Naive thymus-derived CD8-positive, alpha-beta T cell (primary cell): ENCODE data around the gene PITHD1. TPM values are rescaled to one million over a fixed set of nuclear protein-coding genes. Genes with fewer than 3 reads are reported as not detected.
"Not testable (repeated sequence)": the region's sequence is repeated elsewhere in the genome, so short reads cannot be mapped to it uniquely, and the experiment has no call there.

Experiments used
- ATAC-seq, 2 donors: fragments of 150-1000 bp; cut with Tn5 transposase in 1 of 2; sonication (Bioruptor Pico), chemical (Tn5 transposase) in 1 of 2; 1 replicate in 1 of 2; 2 replicates in 1 of 2; pipeline ENCODE4 v1.10.0; 2021; ENCODE audit warnings: mild to moderate bottlenecking in 2 of 2, moderate library complexity in 2 of 2
- POLR2A ChIA-PET: fragments of 350-600 bp; sonication (Branson Sonifier 250); formaldehyde crosslinking; loops from one replicate; lab custom pipeline; 2021; ENCODE audit warnings: antibody characterized with exemption; lab: Charles Lee
- DNase-seq, 10 donors: peaks; one replicate each; pipeline versions ENCODE4 v3.0.0 to v3.0.0-alpha.2; 2020 to 2022
- H3K27ac Mint-ChIP-seq, 10 donors: one replicate each; pipeline ENCODE4 v1.8.0; 2020 to 2022; ENCODE audit warnings: mild to moderate bottlenecking in 10 of 10, mixed read lengths in 10 of 10, moderate library complexity in 4 of 10, inconsistent platforms in 1 of 10
- H3K27me3 Mint-ChIP-seq, 5 donors: one replicate each; pipeline ENCODE4 v1.8.0; 2021 to 2022; ENCODE audit warnings: mixed read lengths in 5 of 5
- H3K36me3 Mint-ChIP-seq, 3 donors: one replicate each; pipeline ENCODE4 v1.8.0; 2020 to 2022; ENCODE audit warnings: mixed read lengths in 3 of 3, mild to moderate bottlenecking in 2 of 3, inconsistent platforms in 1 of 3
- H3K4me1 Mint-ChIP-seq, 4 donors: one replicate each; pipeline ENCODE4 v1.8.0; 2021 to 2022; ENCODE audit warnings: mixed read lengths in 4 of 4
- H3K4me3 Mint-ChIP-seq, 10 donors: one replicate each; pipeline ENCODE4 v1.8.0; 2020 to 2022; ENCODE audit warnings: mild to moderate bottlenecking in 10 of 10, mixed read lengths in 10 of 10, moderate library complexity in 6 of 10, inconsistent platforms in 1 of 10
- H3K9me3 Mint-ChIP-seq, 9 donors: one replicate each; pipeline ENCODE4 v1.8.0; 2020 to 2022; ENCODE audit warnings: mixed read lengths in 9 of 9, mild to moderate bottlenecking in 3 of 9, inconsistent platforms in 1 of 9, moderate library complexity in 1 of 9
- polyA plus RNA-seq, 3 donors: library from polyadenylated mRNA; unstranded; fragments of 300-500 nt; fragmentation: Illumina TruSeq; gene quantifications; one replicate each; pipeline ENCODE4 v1.2.3, GENCODE V29; 2021
- total RNA-seq, 8 experiments: library from RNA in 2 of 8; stranded (reverse) in 2 of 8; gene quantifications; one replicate each; pipeline ENCODE4 v1.2.3 and lab custom pipeline; 2021 to 2026

PITHD1 gene
- total and polyA plus RNA-seq, 5 experiments from 2014 or later, result 68.1 to 86.6 (median 79.1) TPM

DNA sequence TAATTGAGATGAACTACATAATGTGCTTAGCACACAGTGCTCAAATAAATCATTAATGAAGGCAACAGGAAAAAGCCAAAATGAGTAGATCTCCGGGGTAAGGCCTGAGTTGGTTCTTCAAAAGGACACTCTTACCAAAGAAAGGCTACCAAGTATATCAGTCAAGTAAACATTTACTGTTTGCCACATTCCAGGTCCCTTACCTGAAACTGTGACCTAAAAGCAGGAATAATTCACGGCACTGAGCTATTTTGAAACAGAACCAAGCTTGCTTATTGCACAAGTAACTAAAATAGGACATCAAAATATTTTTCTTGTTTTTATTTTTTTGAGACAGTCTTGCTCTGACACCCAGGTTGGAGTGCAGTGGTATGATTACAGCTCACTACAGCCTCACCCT lies 2.0 kb upstream of the PITHD1 start:
- POLR2A ChIA-PET, result no interaction called here
- peaks cover 15 to 59% (median 39%) of the 10 kb centered on the region in 4 donors for H3K4me1 Mint-ChIP-seq

DNA sequence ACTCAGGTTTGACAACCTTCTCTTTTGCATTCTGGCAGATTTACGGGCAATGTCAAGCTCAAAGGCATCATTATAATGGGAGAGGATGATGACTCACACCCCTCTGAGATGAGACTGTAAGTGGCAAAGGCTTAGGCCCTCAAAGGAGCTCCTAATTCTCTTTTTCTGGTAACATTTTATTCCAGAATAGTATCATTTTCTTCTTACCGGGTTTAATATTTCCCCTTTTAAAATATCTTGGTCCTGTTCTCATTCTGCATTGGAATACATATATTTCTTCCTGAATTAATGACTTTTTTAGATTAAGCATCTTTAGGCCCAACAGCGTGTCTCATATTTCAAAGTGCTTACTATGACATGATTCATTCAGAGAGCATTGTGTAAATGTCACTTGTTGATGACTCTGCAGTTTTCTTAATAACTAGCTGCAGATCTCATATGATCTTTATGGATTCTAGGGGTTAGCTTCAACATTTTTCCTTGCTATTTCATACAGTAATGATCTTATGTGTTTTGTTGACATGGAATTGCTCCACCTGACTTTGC lies 1.7 kb downstream of the PITHD1 start:
- POLR2A ChIA-PET, result interaction anchor here (0.6 to 3.7 kb wide), 4 partner anchors 9 to 1612 kb away, joined by 4 to 42 read pairs (median 6); partner anchors contain the start of gene GALE
- ATAC-seq (no peak), DNase-seq (no peak)
- no peaks in the 10 kb centered on the region for H3K27me3 Mint-ChIP-seq
- peaks cover 0 to 35% (median 2%) of the 10 kb centered on the region in 3 donors for H3K36me3 Mint-ChIP-seq
- peak overlapping the region in 8 of 10 donors; percentile 4 to 97 (median 87) for H3K27ac Mint-ChIP-seq
- H3K4me1 Mint-ChIP-seq, result peaks cover 14 to 61% (median 33%) of the 10 kb centered on the region in 4 donors
- H3K4me3 Mint-ChIP-seq, result peak overlapping the region; percentile 84 to 97 (median 92)
- H3K9me3 Mint-ChIP-seq, result no peaks in the 10 kb centered on the region

More for the DNA sequence above, 2.0 kb upstream of the PITHD1 start:
- peak overlapping the region in 3 of 10 donors; percentile 19 to 96 (median 40) for H3K4me3 Mint-ChIP-seq
- H3K36me3 Mint-ChIP-seq, result peaks cover 0 to 12% (median 0%) of the 10 kb centered on the region in 3 donors
- no peak for ATAC-seq
- no peaks in the 10 kb centered on the region for H3K9me3 Mint-ChIP-seq
- H3K27me3 Mint-ChIP-seq, result no peaks in the 10 kb centered on the region
- H3K27ac Mint-ChIP-seq, result peak overlapping the region in 4 of 10 donors; percentile 7 to 85 (median 32)
- DNase-seq, result no peak

DNA sequence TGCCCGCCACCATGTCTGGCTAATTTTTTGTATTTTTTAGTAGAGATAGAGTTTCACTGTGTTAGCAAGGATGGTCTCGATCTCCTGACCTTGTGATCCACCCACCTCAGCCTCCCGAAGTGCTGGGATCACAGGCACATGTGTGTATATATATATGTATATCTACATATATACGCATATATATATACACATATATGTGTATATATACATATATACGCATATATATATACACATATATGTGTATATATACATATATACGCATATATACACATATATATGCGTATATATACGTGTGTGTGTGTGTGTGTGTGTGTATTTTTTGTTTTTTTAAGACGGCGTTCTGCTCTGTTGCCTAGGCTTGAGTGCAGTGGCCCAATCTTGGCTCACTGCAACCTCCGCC lies 4.9 kb downstream of the PITHD1 start:
- H3K27ac Mint-ChIP-seq, ATAC-seq, H3K9me3 Mint-ChIP-seq, DNase-seq, H3K27me3 Mint-ChIP-seq, H3K4me3 Mint-ChIP-seq: not testable (repeated sequence)
- POLR2A ChIA-PET, result interaction anchor here (1.5 kb wide), 1 partner anchor 8 kb away, joined by 4 read pairs; the partner anchor contains the start of gene LYPLA2
- Mint-ChIP-seq H3K36me3 (peaks cover 0 to 67% (median 11%) of the 10 kb centered on the region in 3 donors), H3K4me1 (peaks cover 14 to 38% (median 22%) of the 10 kb centered on the region in 4 donors)

DNA sequence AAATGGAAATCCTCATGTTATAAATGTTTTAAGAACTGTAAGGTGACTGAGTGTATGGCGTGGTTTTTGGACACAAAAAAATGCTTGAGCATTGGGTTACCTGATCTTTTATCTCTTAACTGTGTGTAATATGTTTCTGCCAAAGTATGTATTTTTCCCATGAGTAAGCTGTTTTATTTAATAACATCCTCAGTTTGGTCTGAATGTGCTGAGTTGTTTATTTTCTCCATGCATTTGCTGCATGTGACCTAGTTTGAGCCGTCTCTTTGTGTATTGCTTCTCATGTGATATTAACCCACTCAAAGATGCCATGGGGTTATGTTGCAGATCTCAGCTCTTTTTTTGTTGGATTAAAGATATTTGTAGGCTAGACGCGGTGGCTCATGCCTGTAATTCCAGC lies 6.6 kb downstream of the PITHD1 start:
- peaks cover 7 to 29% (median 14%) of the 10 kb centered on the region in 4 donors for H3K4me1 Mint-ChIP-seq
- POLR2A ChIA-PET, result no interaction called here
- H3K27me3 Mint-ChIP-seq, result no peaks in the 10 kb centered on the region
- H3K27ac Mint-ChIP-seq, result peak overlapping the region in 1 of 10 donors; percentile 36
- H3K9me3 Mint-ChIP-seq, result no peaks in the 10 kb centered on the region
- peaks cover 0 to 75% (median 11%) of the 10 kb centered on the region in 3 donors for H3K36me3 Mint-ChIP-seq
- ATAC-seq (no peak), DNase-seq (no peak)
- H3K4me3 Mint-ChIP-seq, result no peak overlapping the region

DNA sequence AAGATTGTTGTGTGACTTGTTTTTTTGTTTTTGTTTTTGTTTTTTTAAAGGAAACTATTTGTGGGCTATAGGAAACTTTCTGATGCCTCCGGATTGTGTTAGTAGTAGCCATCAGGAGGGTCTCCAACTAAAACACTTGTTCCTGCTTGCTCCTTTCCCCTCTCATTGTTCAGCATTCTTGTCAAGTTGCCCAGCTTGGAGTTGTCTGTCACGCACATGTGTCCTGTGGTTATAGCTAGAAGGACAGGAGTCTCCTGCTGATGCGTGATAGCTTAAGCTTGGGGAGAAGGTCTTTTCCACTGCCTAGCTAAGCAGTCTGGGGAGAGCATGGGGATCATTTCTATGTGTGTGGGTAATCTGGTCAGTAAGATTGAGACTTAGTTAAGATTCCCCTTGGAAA lies 9.5 kb downstream of the PITHD1 start:
- Mint-ChIP-seq H3K4me3 (peak overlapping the region in 1 of 10 donors; percentile 18), H3K27ac (peak overlapping the region in 2 of 10 donors; percentile 12 to 37), H3K36me3 (peaks cover 0 to 57% (median 11%) of the 10 kb centered on the region in 3 donors), H3K27me3 (no peaks in the 10 kb centered on the region), H3K9me3 (no peaks in the 10 kb centered on the region), H3K4me1 (peaks cover 14 to 35% (median 26%) of the 10 kb centered on the region in 4 donors)
- ATAC-seq (no peak), DNase-seq (no peak)
- POLR2A ChIA-PET, result interaction anchor here (2.6 to 6.8 kb wide), 3 partner anchors 7 to 13 kb away, joined by 7 to 64 read pairs (median 8); partner anchors contain the start of genes GALE and PITHD1

DNA sequence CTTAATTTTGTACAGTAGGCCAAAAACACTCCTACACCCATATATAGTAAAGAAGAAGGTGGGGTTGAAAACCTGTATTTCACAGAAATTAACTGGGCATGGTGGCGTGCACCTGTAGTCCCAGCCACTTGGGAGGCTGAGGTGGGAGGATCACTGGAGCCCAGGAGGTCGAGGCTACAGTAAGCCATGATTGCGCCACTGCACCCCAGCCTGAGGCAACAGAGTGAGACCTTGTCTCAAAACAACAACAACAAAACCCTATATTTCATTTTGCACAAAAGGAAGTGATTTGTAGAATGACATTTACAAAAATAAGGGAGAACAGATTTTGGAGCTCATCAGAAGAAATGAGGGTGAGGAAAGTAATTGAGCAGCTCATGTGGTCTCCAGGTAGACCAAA lies 10.5 kb downstream of the PITHD1 start:
- no peaks in the 10 kb centered on the region for H3K27me3 Mint-ChIP-seq
- ATAC-seq, result no peak
- peaks cover 0 to 50% (median 11%) of the 10 kb centered on the region in 3 donors for H3K36me3 Mint-ChIP-seq
- DNase-seq, result no peak
- POLR2A ChIA-PET, result interaction anchor here (2.6 to 6.8 kb wide), 3 partner anchors 8 to 12 kb away, joined by 7 to 64 read pairs (median 8); partner anchors contain the start of genes GALE and PITHD1
- peak overlapping the region in 6 of 10 donors; percentile 10 to 50 (median 30) for H3K4me3 Mint-ChIP-seq
- H3K9me3 Mint-ChIP-seq, result no peaks in the 10 kb centered on the region
- H3K27ac Mint-ChIP-seq, result peak overlapping the region in 8 of 10 donors; percentile 10 to 92 (median 58)
- H3K4me1 Mint-ChIP-seq, result peaks cover 14 to 37% (median 31%) of the 10 kb centered on the region in 4 donors

DNA sequence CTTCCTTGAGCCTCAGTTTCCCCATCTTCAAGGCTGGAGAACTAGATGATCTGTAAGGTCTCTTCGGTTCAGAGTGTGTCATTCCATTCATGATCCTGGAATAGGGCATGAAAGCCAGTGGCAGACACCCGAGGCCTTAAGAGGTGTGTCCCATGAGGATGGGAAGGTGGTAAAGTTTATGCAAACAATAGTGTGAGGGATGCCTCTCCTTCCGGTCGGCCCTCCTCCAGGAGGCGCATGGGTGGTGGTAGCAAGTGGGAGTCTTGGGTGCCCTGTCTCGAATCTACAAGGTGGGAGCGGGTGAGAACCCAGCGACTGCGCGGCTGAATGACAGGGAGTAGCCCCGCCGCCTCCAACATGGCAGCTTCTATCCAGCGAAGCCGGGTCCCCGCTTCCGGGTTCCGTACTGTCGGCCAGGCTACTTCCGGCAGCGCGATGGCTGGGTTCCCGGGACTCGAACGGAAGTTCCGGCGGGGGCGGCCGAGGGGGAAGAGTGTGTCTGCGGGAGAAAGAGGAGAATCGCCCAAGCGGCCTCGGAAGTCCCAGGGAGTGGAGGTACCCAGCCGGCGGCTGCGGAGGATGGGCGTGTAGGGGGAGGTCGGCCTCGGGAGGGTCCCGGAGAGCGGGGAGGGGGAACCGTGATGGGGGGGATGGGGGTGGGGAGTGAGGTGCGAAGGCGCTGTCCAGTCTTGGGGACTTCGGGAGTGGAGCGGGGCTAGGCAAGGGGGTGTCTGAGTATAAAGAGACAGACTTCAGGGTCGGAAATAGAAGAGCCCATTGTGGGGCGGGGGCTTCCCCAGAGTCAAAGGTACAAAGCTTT lies 12.7 kb downstream of the PITHD1 start, which contains the start of gene LYPLA2:
LYPLA2 (plus strand) TSS at position 450 of the 820 bp plus-strand sequence. CDS start 1,538 bp downstream, outside the sequence.
- Mint-ChIP-seq H3K4me3 (peak within 1 kb of the TSS; percentile 83 to 100 (median 96)), H3K36me3 (peaks cover 0 to 39% (median 8%) of the 10 kb centered on the region in 3 donors), H3K27ac (peak within 1 kb of the TSS; percentile 93 to 99 (median 96)), H3K4me1 (peaks cover 14 to 39% (median 28%) of the 10 kb centered on the region in 4 donors), H3K9me3 (no peaks in the 10 kb centered on the region), H3K27me3 (no peaks in the 10 kb centered on the region)
- ATAC-seq (peak; percentile 89 to 90), DNase-seq (peak; percentile 73 to 90 (median 80))
- POLR2A ChIA-PET, result interaction anchor here (0.8 to 6.8 kb wide), 8 partner anchors 8 to 34 kb away, joined by 3 to 64 read pairs (median 5); partner anchors contain the start of genes GALE, HMGCL and PITHD1

DNA sequence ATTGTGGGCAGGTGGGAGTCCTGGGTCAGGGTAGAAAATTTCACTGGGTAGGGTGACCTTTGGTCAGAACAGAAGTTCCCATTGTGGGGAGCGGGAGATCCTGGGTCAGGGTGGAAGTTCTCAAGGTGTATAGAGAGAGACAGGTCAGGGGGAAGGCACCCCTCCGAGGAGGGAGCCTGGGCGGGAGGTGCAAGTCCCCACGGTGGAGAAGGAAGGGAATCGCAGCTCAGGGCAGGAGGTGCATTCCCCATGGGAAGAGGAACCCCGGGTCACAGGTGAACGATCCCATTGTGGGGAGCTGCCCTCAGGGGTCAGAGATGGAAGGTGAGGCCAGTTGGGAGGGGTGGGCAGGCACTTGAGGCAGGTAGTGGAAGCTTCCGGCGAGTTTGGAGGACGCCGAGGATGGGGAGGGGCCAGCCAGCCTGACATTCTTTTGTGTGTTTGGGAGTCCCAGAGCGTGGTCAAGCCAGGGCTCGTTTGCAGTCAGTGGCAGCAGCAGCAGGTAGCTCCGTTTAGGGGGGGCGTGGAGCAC lies 13.4 kb downstream of the PITHD1 start:
- H3K4me3 Mint-ChIP-seq, result peak overlapping the region; percentile 83 to 100 (median 96)
- no peaks in the 10 kb centered on the region for H3K9me3 Mint-ChIP-seq
- peak in 4 of 10 donors; percentile 29 to 45 (median 36) for DNase-seq
- peak; percentile 41 to 48 for ATAC-seq
- peak overlapping the region; percentile 93 to 99 (median 96) for H3K27ac Mint-ChIP-seq
- peaks cover 14 to 39% (median 28%) of the 10 kb centered on the region in 4 donors for H3K4me1 Mint-ChIP-seq
- POLR2A ChIA-PET, result interaction anchor here (0.8 to 6.8 kb wide), 7 partner anchors 9 to 34 kb away, joined by 3 to 64 read pairs (median 6); partner anchors contain the start of genes GALE, HMGCL and PITHD1
- H3K36me3 Mint-ChIP-seq, result peaks cover 0 to 34% (median 8%) of the 10 kb centered on the region in 3 donors
- no peaks in the 10 kb centered on the region for H3K27me3 Mint-ChIP-seq

DNA sequence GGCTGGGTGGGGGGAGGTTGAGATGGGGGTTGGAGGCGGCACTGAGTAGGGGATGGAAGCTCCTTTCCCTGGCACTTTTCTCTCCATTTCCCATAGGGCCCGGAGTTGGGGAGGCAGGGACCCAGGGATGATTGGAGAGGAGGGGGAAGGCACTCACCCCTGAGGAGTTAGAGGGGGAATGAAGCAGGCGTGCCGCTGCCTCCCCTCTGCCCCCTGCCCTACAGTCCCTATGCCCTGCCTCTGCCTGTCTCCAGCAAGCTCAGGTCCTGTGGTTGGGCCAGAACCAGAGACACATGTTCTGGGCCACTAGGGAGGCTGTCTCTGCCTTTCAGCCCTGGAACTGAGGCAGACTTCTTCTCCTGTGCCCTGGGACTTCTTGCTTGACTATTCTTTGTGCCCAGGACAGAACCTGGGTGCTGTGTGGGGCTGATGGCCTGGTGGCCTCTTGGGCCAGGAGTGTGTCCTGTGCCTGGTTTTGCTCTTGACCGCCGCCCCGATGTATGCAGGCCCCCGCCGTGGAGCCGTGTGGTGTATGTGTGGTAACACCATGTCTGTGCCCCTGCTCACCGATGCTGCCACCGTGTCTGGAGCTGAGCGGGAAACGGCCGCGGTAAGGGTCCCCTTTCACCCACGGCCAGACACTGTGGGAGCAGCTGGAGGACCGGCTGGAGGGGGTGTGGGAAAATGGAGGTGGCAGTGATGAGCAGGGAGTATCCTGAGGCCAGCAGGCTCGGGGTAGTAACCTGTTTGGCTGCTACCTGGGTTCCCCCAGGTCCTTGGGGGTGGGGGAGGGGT lies 14.1 kb downstream of the PITHD1 start:
- DNase-seq (no peak), ATAC-seq (no peak)
- Mint-ChIP-seq H3K36me3 (peaks cover 0 to 32% (median 0%) of the 10 kb centered on the region in 3 donors), H3K27ac (peak overlapping the region in 8 of 10 donors; percentile 93 to 99 (median 96)), H3K9me3 (no peaks in the 10 kb centered on the region), H3K27me3 (no peaks in the 10 kb centered on the region), H3K4me3 (peak overlapping the region; percentile 83 to 100 (median 96)), H3K4me1 (peaks cover 14 to 39% (median 28%) of the 10 kb centered on the region in 4 donors)
- POLR2A ChIA-PET, result interaction anchor here (0.6 to 6.8 kb wide), 7 partner anchors 8 to 48 kb away, joined by 3 to 64 read pairs (median 4); partner anchors contain the start of genes GALE and PITHD1

DNA sequence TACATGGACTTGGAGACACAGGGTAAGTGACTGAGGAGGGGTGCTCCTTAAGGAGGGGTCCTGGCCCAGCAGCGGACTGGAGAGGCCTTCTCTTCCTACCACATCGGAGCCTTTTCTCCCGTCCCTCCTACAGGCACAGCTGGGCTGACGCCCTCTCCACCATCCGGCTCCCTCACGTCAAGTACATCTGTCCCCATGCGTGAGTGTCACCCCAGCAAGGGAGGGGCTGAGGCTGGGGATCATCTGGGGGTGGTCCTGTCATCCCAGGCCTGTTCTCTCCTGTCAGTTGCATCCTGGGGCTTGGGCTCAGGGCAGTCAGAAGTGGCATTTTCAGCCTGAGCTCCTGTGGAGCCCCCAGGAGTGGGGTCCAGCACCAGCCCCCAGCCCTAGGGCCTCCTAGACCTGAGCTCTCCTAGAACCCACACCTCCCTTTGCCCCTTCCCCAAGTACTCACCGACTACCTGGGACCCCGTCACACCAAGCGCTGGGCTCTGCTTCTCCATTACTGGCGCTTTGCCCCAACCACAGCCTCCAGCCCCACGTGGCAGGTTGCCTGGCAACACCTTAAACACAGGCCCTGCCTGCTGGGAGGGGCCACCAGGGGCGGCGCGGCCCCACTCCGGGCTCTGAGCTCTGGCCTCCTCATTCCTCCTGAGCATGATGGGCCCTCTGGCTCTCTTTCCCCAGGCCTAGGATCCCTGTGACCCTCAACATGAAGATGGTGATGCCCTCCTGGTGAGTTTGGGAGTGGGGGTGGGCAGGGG lies 15.0 kb downstream of the PITHD1 start:
- POLR2A ChIA-PET, result interaction anchor here (0.6 to 6.8 kb wide), 4 partner anchors 8 to 49 kb away, joined by 3 to 64 read pairs (median 4); partner anchors contain the start of gene GALE
- Mint-ChIP-seq H3K27me3 (no peaks in the 10 kb centered on the region), H3K27ac (peak overlapping the region in 9 of 10 donors; percentile 44 to 86 (median 66)), H3K4me1 (peaks cover 14 to 39% (median 28%) of the 10 kb centered on the region in 4 donors), H3K36me3 (peaks cover 0 to 23% (median 0%) of the 10 kb centered on the region in 3 donors), H3K4me3 (peak overlapping the region in 7 of 10 donors; percentile 33 to 60 (median 39)), H3K9me3 (no peaks in the 10 kb centered on the region)
- DNase-seq (peak in 7 of 10 donors; percentile 30 to 49 (median 38)), ATAC-seq (peak; percentile 18 to 20)
